Inflammatory macrophage treated with lipopolysaccharide for 4 hours (primary cell): ENCODE results near the gene ULK1.

ENCODE experiments used
- DNase-seq: peaks from one replicate; pipeline ENCODE4 v3.0.0-alpha.2; 2020

Gene ULK1

DNA sequence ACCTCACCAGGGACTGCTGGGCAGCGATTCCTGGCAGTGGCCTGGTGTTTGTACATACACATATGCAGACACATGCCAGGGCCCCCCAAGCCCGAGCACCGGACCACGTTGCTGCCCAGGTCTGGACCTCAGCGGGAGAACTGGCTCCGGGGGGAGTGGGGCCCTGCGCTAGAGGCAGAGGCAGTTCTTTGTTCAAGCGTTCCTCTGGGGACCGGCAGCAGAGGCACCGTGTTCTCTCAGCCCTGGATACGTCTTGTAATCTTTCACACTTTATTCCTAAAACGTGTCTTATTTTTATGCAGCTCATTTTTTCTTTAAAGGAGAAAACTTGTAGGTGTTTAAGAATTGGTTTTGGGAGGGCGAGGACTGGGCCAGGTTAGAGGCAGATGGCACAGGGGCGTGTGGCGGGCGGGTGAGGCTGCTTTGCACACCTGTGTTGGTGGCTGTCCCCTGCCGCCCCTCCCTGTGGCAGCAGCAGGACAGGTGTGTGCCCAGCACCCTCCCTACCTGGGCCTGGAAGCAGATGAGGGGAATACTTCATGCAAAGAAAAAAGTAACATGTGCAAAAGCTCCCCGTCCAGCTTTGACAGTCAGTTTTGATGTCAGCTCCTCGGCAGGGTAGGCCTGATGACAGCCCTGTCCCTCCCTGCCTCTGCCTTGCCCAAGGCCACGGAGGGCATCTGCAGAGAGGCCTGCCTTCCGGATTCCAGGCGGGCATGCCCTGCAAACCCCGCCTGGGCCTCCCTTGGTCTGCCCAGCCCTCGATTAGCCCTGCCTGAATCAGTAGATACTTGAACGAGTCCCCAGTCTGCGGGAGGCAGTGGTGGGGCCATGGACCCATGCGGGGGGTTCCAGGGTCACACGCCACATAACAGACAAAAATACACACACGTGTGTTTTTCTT is 27.7 kb downstream of the ULK1 start:
- DNase-seq, result no peak

GRCh38 chr12:131922772-131923171 is 28.4 kb downstream of the ULK1 start:
- no peak for DNase-seq

DNA sequence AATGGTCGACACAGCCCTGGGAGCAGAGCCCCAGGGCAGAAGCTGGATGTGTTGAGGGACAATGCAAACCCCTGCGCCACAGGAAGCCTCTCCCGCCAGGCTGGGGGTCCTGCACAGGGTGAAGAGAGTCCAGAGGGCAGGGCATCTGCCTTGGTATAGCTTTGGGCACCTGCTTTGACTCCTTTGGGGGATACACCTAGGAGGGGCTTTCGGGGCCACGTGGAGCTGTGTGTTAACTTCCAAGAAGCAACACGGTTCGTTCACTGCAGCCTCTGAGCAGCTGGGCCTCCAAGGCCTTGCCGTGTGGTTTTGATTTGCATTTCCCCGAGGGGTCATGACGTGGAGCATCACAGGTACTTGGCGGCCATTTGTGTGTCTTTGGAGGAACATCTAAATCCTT is 28.8 kb downstream of the ULK1 start:
- no peak for DNase-seq

DNA sequence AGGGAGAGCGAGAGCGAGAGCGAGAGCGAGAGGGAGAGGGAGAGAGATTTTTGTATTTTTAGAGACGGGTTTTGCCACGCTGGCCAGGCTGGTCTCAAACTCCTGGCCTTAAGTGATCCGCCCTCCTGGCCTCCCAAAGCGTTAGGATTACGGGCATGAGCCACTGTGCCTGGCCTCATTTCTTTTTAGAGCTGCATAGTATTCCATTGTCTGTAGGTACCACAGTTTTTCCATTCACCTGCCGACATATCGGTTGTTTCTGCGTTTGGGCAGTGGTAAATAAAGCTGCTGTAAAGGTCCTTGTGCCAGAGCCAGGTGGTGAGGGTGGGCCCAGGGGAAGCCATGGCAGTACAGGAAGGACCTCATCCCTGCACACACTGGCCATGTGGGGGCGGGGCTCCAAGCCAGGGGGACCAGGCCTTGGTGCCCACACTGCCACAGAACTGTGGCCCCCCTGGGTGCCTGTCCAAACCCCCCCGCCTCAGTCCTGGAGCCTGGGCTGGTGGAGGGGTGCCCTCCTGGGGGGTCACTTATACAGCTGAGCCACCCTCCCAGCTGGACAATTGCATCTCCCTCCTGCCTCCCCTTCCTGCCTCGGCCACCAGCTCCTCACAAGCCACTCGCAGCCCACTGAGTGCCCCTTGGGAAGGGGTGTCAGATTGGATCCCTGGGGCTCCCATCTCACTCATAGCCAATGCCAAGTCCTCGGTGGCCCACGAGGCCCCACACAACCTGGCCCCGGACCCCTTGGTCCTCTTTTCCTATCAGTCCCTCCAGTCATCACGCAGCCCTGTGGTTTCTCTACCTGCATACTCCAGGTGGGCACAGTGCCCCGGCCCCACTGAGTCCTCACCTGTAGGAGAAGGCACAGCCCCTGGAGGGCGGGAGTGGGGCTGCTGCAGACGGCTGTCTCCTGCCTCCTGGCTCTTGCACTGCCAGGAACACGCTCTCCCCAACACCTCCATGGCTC is 33.0 kb downstream of the ULK1 start:
- DNase-seq, result no peak

GRCh38 chr12:131928080-131928710 is 33.8 kb downstream of the ULK1 start:
- peak; percentile 24 for DNase-seq

DNA sequence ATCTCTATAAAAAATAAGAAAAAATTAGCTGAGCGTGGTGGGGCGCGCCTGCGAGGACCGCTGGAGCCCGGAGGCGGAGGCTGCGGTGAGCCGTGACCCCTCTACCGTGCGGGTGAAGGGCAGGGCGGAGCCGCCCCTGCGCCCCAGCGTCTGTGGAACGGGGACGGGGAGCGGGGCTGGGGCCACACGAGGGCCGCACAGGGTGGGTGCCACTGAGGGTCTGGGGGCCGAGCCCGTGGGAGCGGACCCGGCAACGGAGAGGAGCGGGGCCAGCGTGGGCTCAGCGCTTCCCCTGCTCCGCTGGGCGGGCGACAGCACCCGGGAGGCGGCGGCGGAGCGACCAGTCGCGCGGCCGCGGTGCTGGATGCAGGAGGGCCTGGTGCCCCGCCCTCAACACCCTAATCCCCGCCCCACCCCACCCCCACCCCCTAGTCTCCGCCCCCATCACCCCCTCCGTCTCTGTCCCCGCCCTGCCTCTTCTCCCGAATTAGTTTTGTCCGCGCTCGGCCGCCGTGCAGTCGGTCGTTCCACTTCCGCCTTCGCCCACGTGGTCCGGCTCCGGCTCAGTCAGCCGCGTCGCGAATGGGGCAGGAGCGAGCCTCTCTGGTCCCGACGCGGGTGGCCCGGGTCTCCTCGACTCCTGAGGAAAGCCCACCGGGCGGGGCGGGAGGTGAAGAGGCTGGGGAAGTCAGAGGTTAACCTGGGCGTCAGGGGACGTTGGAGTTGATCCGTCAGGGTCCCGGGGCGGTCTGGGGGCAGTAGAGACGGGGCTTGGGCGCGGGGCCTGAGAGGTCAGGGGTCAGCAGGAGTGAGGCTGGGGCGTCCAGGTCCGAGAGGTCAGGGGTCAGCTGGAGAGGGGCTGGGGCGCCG is 34.5 kb downstream of the ULK1 start, which contains the start of gene PUS1:
Gene PUS1 (plus strand): TSS at position 566 of the 870 bp plus-strand sequence. CDS start 447 bp downstream, outside the sequence.
- DNase-seq, result peak; percentile 97

DNA sequence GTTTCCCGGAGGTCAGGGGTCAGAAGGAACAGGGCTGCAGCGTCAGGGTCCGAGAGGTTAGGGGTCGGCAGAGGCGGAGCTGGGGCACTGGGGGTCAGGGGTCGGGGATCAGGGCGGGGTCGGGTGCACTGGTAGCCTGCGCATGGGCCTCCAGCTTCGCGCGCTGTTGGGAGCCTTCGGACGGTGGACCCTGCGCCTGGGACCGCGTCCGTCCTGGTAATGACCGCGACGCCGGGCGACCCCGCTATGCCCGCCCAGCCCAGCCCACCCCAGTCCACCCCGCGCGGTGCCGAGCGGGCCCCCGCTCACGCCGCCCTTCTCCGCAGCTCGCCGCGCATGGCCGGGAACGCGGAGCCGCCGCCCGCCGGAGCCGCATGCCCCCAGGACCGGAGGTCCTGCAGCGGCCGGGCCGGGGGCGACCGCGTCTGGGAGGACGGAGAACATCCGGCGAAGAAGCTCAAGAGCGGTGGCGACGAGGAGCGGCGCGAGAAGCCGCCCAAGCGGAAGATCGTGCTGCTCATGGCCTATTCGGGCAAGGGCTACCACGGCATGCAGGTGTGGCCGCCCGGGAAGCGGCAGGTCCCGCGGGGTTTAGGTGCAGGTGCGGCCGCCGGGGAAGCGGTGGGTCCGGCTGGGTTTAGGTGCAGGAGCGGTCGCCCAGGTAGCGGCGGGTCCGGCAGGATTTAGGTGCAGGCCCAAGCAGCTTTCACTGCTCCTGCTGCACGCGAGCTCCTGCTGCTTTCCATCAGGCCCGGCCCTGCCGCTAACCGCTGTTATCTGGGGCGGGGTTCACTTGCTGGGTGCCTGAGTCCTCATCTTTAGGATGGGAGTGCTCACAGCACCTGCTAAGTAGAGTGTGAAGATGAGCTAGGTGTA is 35.4 kb downstream of the ULK1 start:
- DNase-seq, result no peak

DNA sequence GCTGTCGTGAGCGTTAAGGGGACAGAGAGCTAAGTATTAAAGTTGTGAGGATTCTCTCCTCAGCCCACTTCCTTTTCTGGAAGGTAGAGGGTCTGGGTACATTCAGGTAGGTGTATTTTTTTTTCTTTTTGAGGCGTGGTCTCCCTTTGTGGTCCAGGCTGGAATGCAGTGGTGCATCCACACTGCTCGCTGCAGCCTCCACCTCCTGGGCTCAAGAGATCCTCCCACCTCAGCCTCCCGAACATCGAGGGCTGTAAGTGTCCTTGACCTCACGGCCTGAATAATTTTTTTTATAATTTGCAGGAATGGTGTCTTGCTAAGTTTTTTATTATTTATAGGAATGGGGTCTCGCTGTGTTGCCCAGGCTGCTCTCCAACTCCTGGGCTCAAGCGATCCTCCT is 36.1 kb downstream of the ULK1 start:
- DNase-seq, result no peak

DNA sequence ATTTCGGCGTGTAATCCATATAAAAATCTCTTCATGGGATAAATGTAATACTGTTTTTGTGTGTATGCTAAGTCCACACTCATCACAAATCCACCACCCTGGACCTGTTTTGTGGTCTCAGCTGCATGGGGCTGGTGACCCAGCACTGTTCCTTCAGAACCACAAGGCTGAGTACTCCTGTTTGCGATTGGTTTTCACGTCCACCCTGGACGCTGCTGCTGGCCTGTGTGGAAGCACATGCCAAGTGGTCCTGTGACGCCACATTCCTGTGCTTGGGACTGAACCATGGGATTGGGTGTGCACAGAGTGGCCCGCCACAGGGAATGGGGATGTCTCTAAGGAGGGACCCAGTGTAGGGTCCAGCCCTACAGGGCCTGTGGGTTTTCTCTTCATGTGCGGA is 39.0 kb downstream of the ULK1 start:
- DNase-seq, result no peak

DNA sequence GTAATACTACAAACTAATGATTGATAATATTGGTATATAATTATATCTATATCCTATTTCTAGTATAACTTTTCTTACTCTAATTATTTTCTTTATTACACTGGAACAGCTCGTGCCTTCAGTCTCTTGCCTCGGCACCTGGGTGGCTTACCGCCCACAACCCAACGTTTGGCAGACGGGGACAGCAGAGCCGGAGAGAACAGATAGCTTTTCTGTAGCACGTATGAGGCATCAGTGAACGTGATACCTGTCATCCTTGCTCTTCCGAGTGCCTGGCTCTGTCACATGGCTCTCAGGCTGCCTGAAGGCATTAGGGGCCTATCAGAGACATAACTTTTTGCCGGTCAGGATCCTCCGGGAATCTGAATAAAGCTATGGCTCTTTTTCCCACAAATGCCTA is 40.1 kb downstream of the ULK1 start:
- DNase-seq, result no peak

DNA sequence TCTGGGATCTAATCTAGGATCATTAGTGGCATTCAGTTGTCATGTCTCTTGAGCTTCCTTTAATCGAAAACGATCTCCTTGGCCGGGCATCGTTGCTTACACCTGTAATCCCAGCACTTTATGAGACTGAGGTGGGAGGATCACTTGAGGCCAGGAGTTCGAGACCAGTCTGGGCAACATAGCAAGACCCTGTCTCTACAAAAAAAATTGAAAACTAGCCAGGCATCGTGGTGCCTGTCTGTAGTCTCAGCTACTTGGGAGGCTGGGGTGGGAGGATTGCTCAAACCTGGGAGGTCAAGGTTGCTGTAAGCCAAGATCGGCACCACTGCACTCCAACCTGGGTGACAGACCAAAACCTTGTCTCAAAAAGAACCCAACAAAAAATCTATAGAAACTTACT is 43.7 kb downstream of the ULK1 start:
- no peak for DNase-seq

- DNase-seq, result no peak
Observed at GRCh38 chr12:131939007-131939406, 44.6 kb downstream of the ULK1 start.

DNA sequence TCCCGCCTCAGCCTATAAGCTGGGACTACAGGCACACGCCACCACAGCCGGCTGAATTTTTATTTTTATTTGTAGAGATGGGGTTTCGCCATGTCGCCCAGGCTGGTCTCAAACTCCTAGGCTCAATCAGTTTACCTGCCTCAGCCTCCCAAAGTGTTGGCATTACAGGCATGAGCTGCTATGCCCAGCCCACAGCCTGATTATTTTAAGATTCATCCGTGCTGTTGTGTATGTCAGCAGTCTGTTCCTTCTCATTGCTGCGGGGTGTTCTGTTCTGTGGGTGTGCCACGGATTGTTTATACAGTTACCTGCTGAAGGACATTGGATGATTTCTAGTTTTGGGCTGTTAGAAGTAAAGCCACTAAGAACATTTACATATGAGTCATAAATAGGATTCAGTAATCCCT is 45.7 kb downstream of the ULK1 start:
- DNase-seq, result no peak

DNA sequence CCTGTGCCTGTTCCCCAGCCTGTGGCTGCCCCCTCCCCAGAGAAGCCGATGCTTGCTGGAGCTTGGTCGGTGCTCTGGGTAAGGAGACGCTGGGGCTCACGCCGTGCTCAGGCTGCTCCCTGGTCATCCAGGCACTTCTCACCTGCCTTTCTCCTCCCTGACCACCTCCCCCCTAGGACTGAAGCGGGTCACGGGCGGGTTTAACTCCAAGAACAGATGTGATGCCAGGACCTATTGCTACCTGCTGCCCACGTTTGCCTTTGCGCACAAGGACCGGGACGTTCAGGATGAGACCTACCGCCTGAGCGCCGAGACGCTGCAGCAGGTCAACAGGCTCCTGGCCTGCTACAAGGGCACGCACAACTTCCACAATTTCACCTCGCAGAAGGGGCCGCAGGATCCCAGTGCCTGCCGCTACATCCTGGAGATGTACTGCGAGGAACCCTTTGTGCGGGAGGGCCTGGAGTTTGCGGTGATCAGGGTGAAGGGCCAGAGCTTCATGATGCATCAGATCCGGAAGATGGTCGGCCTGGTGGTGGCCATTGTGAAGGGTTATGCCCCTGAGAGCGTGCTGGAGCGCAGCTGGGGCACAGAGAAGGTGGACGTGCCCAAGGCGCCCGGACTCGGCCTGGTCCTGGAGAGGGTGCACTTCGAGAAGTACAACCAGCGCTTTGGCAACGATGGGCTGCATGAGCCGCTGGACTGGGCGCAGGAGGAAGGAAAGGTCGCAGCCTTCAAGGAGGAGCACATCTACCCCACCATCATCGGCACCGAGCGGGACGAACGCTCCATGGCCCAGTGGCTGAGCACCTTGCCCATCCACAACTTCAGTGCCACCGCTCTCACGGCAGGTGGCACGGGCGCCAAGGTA is 46.9 kb downstream of the ULK1 start:
- no peak for DNase-seq

DNA sequence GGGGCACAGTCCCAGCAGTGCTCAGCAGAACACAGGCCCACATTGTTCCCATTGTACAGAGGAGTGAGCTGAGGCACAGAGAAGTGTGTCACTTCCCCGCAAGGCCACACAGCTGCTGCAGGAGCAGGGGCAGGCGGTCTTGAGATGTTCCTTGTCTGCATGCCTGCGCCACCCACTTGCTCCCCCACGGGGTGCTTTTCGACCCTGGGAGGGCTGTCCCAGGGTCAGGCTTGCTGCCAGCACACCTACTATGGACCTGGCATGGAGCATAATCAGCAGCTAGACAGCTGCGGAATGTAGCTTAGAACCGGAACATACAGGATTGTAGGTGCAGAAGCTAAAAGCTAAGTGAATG is 47.5 kb downstream of the ULK1 start:
- no peak for DNase-seq

DNA sequence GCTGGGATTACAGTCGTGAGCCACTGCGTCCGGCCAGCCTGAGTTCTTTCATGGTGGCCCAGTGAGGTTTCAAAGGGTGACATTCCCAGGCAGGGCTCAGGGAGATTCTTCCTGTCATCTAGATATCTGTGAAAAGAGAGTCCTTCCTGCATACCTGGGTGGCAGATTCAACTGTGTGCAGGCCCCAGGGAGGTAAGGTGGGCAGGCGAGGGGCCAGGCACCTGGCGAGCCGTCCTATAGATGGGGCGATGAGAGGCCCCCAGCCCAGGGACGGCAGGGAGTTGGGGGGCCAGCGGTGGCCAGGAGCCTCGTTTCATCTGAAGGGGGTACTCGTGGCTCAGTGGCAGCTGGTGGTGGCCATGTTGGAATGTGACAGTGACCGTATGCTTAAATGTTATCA is 48.2 kb downstream of the ULK1 start:
- no peak for DNase-seq

GRCh38 chr12:131943389-131943788 is 49.0 kb downstream of the ULK1 start:
- DNase-seq, result no peak

GRCh38 chr12:131943876-131944275 is 49.5 kb downstream of the ULK1 start:
- no peak for DNase-seq

GRCh38 chr12:131944601-131945251 is 50.3 kb downstream of the ULK1 start:
- no peak for DNase-seq

DNA sequence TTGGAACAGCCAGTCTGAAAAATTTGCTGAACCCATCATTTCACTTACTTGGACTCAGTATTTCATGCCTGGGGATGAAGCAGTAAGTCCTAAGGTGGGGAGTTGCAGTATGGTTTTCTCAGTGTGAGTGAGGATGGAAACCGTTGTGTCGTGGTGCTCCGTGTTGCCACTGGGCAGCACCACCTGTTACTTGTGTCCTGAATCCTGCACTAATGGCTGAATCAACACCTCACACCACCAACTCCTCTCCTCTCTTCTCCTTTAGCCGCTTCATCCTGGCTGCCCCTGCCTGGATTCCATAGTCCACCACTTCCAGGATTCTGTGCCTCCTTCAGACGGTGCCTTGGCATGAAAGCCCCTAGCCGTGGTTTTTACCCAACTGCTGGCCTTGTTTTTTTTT is 52.3 kb downstream of the ULK1 start:
- DNase-seq, result no peak
